Measurements from ENCODE around the gene SPRN. TPM values are rescaled to one million over a fixed set of nuclear protein-coding genes. Genes with fewer than 3 reads are reported as not detected.

Gene SPRN
- total and polyA plus RNA-seq, 2 of the 4 experiments (the other 2 are of a cell fraction), result 0.36 to 2.3 TPM

- no peak for DNase-seq
- H3K9me1 ChIP-seq (ENCODE audit: insufficient read depth, low read length), result no peaks in the 10 kb centered on the region
- no peak overlapping the region for H4K8ac ChIP-seq (ENCODE audit: low read depth in 2 of 2, low read length in 2 of 2)
- ChIA-PET POLR2A (ENCODE audit: unreplicated experiment) (no interaction called here), CTCF (no interaction called here)
- H3K27ac ChIP-seq (ENCODE audit: insufficient read depth, low read length), result no peak overlapping the region
- in situ Hi-C loops (cut with MboI; ENCODE audit: low sequenced_read_pairs), result no loop called here
- intact Hi-C loops (cut with micrococcal nuclease), result no loop called here
- no peak for TF ChIP-seq BHLHE40 (IDR thresholded peaks at IDR 0.05; ENCODE audit: low read depth, low read length)
- no peak overlapping the region for H3K56ac ChIP-seq (ENCODE audit: extremely low read depth, insufficient read depth, low read length)
- no peak overlapping the region for H3K4ac ChIP-seq (ENCODE audit: low read depth, low read length)
- no peak overlapping the region for H2BK120ac ChIP-seq (ENCODE audit: low read depth, low read length)
- no peak overlapping the region for H3K4me2 ChIP-seq (ENCODE audit: low read depth, low read length)
- no peak overlapping the region for H4K5ac ChIP-seq (ENCODE audit: low read depth, low read length)
- H3K27me3 ChIP-seq (ENCODE audit: control insufficient read depth, insufficient read depth, low read length), result no peaks in the 10 kb centered on the region
- no peaks in the 10 kb centered on the region for H3K36me3 ChIP-seq (ENCODE audit: control insufficient read depth, insufficient read depth, low read length)
- ATAC-seq (ENCODE audit: low read depth), result no peak
- no peak overlapping the region for H2AK5ac ChIP-seq (ENCODE audit: low read depth, low read length)
- no peaks in the 10 kb centered on the region for H3K79me1 ChIP-seq (ENCODE audit: low read depth in 1 of 2, low read length in 2 of 2)
- no peak overlapping the region for H2AK9ac ChIP-seq (replicated peaks; ENCODE audit: low read depth, low read length, poor library complexity)
- no peak overlapping the region for H3K9ac ChIP-seq (ENCODE audit: low read depth, low read length)
- dilution Hi-C loops (cut with HindIII; ENCODE audit: low sequenced_read_pairs, unreplicated experiment), result no loop called here
- H2BK5ac ChIP-seq (ENCODE audit: low read depth, low read length, poor library complexity, severe bottlenecking), result no peak overlapping the region
- H2BK15ac ChIP-seq (ENCODE audit: low read depth, low read length), result no peak overlapping the region
- H4K91ac ChIP-seq (ENCODE audit: insufficient read depth, low read depth, low read length), result no peak overlapping the region
- H2AFZ ChIP-seq (replicated peaks; ENCODE audit: low read length, poor library complexity), result no peak overlapping the region
- WGBS, 2 experiments (ENCODE audit: extremely low coverage in 2 of 2, insufficient read length in 1 of 2), result 63% methylated on average over 7 of the region's 8 CpGs; no CpG with 5 or more reads in 1 of the 2 experiments
- no peak overlapping the region for H3K14ac ChIP-seq (replicated peaks; ENCODE audit: low read depth, low read length)
- no peaks in the 10 kb centered on the region for H3K4me1 ChIP-seq (ENCODE audit: control insufficient read depth, insufficient read depth, low read length)
- no peak overlapping the region for H3K18ac ChIP-seq (ENCODE audit: low read depth, low read length)
- no peaks in the 10 kb centered on the region for H3K9me3 ChIP-seq (ENCODE audit: control insufficient read depth, insufficient read depth, low read length)
- H3K4me3 ChIP-seq (ENCODE audit: insufficient read depth, low read depth, low read length), result no peak overlapping the region
- H4K20me1 ChIP-seq (ENCODE audit: insufficient read depth, low read length), result no peaks in the 10 kb centered on the region
- no TSS peak for BruUV-seq (replicated peaks)
- no peak overlapping the region for H3K23ac ChIP-seq (ENCODE audit: low read depth, low read length)
- no peak overlapping the region for H2BK20ac ChIP-seq (ENCODE audit: low read depth, low read length)
Measured at GRCh38 chr10:133461841-133462240, 37.4 kb upstream of the SPRN start.

All from IMR-90 (cell line).